GM23248 (cell line): ENCODE data around the gene TUBB2A.
"Not testable (repeated sequence)": the region's sequence is repeated elsewhere in the genome, so short reads cannot be mapped to it uniquely, and the experiment has no call there.

Experiments used
- EZH2 ChIP-seq: fragments of 200-600 bp; sonication (generic); IDR thresholded peaks from 2 replicates; pipeline ENCODE4 v1.6.1; 2018; ENCODE audit warnings: antibody characterized with exemption, mild to moderate bottlenecking; ENCODE audit not compliant: insufficient read depth, poor library complexity, severe bottlenecking
- EZH2phosphoT487 ChIP-seq: fragments of 200-600 bp; sonication (generic); IDR thresholded peaks from 2 replicates; pipeline ENCODE4 v1.6.1; 2018; ENCODE audit warnings: antibody characterized with exemption, moderate library complexity, mild to moderate bottlenecking, low read depth; ENCODE audit not compliant: insufficient read depth

DNA sequence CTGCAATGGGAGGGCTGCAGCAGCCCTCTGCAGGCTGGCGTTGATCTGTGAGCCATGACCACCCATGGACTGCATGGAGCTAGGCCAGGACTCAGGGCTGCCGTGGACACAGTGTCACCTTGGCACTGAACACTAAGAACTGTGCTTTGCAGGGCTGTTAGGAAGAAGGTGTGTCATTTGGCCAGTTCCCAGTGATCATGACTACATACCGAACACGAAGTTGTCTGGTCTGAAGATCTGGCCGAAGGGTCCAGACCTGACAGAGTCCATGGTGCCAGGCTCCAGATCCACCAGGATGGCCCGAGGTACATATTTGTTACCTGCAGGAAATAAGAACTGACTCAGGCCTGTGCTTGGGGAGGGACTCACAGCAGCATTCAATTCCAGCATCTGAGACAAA lies 1.9 kb downstream of the TUBB2A start:
- TF ChIP-seq EZH2, EZH2phosphoT487: not testable (repeated sequence)
